HepG2 (cell line): Measurements from ENCODE around the gene INTS12.

ENCODE experiments used
- HINFP ChIP-seq: sonication (generic); formaldehyde crosslinking; IDR thresholded peaks from 2 replicates; pipeline ENCODE4 v1.4.0; 2020; ENCODE audit warnings: low read depth, mild to moderate bottlenecking, missing genetic modification reagents
- HMGXB3 ChIP-seq: sonication (generic); formaldehyde crosslinking; IDR thresholded peaks from 2 replicates; pipeline ENCODE4 v1.4.0; 2020; ENCODE audit warnings: missing genetic modification reagents, borderline replicate concordance
- IKZF4 ChIP-seq: sonication (generic); formaldehyde crosslinking; IDR thresholded peaks from 2 replicates; pipeline ENCODE4 v1.5.1; 2020; ENCODE audit warnings: borderline replicate concordance, mild to moderate bottlenecking, low read depth, missing genetic modification reagents; ENCODE audit errors: not compliant biosample characterization
- NONO ChIP-seq, 2 experiments: fragments of 450-650 bp in 1 of 2; sonication (generic) in 1 of 2; formaldehyde crosslinking in 1 of 2; IDR thresholded peaks in 1 of 2; conservative IDR thresholded peaks in 1 of 2; 2 replicates each; pipeline versions ENCODE4 v1.6.1 to v1.8.0; 2017 to 2022; ENCODE audit warnings: mild to moderate bottlenecking in 1 of 2, missing genetic modification reagents in 1 of 2, moderate library complexity in 1 of 2
- TFE3 ChIP-seq: IDR thresholded peaks from 2 replicates; pipeline ENCODE4 v1.6.1; 2016
- TRIM24 ChIP-seq: sonication (generic); formaldehyde crosslinking; IDR thresholded peaks from 2 replicates; pipeline ENCODE4 v1.8.0; 2022; ENCODE audit warnings: mild to moderate bottlenecking, missing genetic modification reagents

GRCh38 chr4:105710678-105711077 is 2.2 kb upstream of the INTS12 start:
- TF ChIP-seq IKZF4 (no peak), TFE3 (CRISPR knock-in tag) (no peak), HINFP (CRISPR knock-in tag) (no peak), NONO (IDR thresholded peaks at IDR 0.05) (no peak), NONO (CRISPR knock-in tag; conservative IDR thresholded peaks at IDR 0.05) (no peak), TRIM24 (CRISPR knock-in tag) (no peak), HMGXB3 (CRISPR knock-in tag) (no peak)
